GM21737 (cell line): ENCODE measurements around the gene ULBP3.

Source experiments
- ATAC-seq: cut with Tn5 transposase; IDR thresholded peaks from one replicate; pipeline ENCODE4 v1.9.1; 2021; ENCODE audit warnings: mild to moderate bottlenecking, moderate library complexity; ENCODE audit not compliant: unreplicated experiment

Gene ULBP3

DNA sequence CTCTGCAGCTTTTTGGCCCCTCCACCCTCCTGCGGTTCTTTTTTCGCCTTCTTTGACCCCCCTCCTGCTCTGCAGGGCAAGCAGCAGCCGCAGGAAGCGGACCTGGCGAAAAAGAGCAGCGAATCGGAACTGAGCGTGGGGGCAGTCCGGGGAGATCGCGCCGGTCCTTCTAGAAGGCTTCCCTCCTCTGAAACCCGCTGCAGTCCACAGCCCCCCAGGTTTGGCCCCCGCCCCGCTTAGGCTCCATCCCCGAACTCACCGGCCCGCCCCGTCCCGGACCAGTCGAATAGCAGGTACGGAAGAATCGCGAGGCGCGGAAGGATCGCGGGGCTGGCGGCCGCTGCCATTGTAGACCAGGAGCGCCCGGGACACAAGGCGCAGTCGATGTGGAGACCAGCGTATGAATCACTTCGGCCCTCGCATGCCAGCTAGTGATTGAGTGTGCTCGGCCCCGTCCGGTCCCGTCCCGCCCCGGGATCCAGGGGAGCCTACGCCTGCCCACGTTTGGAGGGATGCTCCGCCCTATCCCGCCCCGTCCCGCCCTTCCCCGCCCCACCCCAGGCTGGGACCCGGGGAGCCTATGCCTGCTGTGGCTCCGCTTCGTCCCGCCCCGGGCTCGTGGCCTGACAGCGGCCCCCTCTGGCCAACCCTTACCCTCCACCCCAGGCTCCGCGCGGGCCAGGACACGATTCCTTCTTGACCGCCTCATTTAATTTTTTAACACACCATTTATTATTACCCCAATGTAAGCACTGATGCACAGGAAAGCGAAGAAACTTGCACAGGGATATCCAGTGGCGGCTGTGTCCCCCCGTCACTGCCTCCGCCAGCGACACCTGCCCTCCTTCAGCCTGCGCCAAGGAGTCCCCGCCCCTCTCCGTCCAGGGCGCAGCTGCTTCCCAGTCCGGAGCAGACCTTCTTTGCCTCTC, at the start of gene ULBP3:
Gene ULBP3, minus strand, starts transcription at position 402 of the 929 bp plus-strand sequence. Its CDS starts 55 bp downstream, at position 347.
- ATAC-seq = peak; percentile 80

DNA sequence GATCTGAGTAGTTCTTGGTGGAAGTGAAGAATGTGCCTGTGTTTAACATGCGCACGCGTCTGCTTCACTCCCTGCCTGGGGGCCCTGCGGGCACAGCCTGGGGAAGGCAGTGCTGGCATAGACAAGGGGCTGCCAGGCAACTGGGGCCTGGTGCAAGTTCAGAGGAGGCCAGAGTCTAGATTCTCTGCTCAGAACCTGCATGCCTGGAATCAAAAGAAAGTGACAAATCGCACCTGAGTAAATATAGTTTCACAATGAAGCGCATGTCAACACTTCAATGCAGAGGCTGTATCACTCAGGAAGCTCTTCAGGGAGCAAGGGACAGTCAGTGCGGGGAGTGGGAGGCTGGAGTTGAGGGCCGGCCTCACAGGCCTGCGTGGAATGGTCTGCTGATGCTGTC, 49.7 kb upstream of the ULBP3 start:
- no peak for ATAC-seq

DNA sequence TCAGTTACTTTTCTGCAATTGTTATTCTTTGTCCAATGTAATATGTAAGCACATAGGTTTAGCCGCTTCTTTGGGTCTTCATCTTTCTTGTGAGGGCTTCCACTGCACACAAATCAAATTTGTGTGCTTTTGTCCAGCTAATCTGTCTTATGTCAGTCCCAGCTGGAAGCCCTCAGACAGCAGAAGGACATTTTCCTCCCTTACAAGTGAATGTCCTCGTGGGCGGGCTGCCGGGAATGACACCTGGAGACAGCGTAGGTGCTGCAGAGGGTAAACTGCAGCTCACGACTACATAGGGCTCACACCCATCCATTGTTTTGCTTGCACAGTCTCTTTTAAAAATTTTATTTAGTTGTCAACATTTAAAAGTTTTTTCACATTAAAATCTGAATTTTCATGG, 49.3 kb upstream of the ULBP3 start:
- no peak for ATAC-seq

DNA sequence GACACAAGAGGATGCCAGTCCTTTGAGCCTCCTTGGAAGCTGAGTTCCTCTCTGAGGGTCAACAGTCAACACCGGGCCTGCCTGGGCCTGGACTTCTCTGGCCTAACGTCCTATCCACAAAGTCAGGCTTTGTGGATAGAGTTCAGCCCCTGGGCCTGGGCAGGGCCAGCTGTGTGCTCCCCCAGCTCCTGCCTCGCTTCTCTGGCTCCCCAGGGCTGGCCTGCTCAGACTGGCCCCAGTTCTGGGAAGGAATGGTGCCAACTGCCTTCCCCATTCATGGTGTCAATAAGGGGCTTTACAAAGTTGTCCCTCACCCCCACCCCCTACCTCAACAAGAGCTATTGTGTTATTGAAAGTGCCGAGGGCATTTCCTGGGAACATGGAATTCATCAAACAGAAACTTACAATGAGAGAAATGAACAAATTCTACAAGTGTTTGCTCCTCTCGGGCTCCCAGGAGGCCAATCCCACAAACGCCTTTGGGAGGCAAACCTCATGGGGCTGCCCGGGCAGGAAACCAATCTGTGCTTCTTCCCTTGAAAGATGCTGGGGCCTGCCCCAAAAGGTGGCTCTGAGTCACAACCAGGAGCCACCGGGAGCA, 47.4 kb upstream of the ULBP3 start:
- no peak for ATAC-seq

DNA sequence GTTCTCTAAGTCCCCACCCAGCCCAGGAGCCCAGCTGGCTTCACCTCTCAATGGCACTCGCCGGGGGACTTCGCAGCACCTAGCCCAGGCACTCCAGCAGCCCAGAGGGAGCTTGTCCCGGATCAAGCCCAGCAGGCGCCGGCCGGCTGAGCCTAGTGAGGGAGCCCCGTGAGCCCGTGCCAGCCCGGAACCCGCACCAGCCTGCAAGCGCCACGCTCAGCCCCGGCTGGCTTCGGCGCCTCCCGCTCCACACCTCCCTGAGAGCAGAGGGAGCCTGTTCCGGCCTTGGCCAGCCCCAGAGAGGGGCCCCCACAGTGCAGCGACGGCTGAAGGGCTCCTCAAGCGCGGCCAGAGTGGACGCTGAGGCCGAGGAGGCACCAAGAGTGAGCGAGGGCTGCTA, 46.8 kb upstream of the ULBP3 start:
- no peak for ATAC-seq

DNA sequence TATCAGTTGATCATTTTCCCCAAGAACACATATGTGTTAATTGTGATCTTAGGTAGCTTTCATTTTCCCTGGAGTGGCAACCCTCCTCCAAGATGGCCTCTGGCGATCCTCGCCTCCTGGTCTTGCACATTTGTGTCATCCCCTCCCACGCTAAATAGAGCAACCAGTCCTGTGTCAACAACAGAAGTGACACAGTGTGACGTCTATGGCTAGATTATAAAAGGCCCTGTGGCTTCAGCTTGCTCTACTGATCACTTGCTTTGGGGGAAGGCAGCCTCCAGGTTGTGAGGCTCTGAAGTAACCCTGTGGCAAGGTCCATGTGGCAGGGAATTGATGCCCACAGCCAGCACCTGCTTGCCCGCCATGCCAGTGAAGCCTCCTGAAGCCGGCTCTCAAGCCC, 43.3 kb upstream of the ULBP3 start:
- ATAC-seq = no peak

DNA sequence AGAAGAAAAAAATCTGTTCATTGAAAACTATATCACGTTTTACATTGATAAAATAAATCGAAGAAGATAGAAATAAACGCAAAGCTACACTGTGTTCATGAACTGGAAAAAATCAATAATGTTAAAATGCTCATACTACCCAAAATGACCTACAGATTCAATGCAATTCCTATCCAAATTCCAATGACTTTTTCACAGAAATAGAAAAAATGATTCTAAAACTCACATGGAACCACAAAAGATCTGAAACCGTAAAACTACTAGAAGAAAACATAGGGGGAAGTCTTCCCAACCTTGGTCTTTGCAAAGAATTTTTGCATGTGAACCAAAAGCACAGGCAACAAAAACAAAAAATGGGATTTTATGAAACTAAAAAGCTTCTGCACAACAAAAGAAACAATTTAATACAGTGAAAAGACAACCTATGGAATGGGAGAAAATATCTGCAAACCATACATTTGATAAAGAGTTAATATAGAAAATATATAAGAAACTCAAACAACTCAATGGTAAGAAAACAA, 33.9 kb upstream of the ULBP3 start:
- no peak for ATAC-seq

DNA sequence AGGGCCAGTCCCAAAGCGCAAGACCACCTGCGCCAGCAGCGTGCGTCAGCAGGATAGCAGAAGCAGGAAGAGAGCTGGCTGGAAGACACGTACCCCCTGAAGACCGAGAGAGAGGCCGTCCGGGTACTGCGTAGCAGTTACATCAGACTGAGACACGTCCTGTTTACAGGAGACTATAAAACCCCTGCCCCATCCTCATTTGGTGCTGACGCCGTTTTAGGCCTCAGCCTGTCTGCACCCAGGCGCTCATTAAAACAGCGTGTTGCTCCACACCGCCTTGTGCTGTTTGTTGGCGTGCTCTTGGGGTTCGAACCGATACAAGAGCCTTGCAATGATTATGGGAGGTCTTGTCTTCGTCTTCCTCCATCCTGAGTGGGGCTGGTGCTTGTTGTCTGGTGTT, 31.8 kb upstream of the ULBP3 start:
- no peak for ATAC-seq

DNA sequence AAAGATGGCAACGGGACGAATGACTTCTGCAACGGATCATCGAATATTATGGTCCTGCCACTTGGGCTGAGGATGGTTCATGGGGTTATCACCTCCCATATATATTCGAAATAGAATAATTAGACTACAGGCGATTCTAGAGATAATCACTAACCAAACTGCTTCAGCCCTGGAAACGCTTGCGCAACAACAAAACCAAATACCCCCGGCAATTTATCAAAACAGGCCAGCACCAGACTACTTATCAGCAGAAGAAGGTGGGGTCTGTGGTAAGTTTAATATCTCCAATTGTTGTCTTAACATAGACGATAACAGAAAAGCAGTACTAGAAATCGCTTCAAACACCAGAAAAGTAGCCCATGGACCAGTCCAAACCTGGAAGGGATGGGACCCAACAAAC, 31.0 kb upstream of the ULBP3 start:
- ATAC-seq = no peak

DNA sequence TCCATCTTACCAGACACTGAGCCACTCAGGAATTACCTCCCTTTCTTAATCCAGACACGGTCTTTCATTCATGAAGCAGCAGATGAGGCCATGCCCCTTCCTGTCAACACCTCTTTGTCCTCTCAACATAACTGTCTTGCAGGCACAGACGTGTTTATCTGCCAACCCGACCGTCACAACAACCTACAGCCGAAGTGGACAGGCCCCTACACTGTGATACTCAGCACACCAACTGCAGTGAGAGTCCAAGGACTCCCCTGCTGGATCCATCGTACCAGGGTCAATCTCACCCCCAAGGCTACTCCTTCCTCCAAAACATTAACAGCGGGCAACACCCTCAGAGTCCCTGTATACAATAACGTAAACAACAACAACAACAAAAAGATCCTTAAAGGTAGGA, 30.6 kb upstream of the ULBP3 start:
- ATAC-seq = no peak

DNA sequence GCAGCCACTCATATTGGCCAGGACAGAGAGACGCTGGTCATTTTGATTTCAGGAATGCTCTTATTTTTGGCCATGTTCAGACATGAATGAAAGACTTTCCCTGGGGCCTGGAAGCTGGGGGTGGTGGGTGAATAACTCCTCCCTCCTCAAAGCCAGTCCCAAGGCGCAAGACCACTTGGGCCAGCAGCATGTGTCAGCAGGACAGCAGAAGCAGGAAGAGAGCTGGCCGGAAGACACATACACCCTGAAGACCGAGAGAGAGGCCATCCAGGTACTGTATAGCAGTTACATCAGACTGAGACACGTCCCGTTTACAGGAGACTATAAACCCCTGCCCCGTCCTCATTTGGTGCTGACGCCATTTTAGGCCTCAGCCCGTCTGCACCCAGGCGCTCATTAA, 29.2 kb upstream of the ULBP3 start:
- no peak for ATAC-seq

DNA sequence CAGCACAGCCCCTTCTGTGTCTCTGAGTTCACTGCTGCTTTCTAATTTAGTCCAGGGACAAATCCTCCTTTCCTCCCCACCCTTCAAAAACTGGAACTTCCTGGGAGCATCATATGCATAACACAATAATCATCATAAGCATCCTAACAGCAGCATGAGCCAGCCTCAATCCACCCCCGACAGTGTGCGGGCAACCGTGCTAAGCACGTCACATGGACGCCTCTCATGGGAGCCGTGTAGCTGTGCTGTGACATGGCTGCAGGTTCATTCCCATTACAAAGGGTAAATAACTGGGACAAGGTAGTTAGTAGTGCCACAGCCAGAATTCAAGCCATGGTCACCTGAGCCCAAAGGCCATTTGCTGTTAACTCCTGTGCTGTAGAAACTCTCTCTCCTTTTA, 24.5 kb upstream of the ULBP3 start:
- no peak for ATAC-seq

DNA sequence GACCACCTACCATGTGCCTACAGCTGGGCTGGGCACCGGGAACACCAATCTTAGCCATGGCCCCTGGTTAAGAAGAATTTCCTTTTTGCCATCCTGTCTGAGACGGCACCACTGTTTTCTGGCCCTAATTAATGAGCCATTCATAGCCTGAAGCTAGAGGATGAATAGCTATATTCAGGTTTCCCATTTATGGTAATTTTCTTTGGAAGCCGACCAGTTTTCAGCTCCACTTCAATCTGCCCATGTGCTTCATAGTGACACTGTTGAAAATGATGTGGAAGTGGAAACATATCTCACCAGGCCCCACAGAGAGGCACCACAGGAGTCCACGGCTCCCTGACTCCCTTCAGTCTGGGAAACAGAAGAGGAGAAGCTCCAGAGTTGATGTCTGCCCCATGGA, 22.6 kb upstream of the ULBP3 start:
- no peak for ATAC-seq

DNA sequence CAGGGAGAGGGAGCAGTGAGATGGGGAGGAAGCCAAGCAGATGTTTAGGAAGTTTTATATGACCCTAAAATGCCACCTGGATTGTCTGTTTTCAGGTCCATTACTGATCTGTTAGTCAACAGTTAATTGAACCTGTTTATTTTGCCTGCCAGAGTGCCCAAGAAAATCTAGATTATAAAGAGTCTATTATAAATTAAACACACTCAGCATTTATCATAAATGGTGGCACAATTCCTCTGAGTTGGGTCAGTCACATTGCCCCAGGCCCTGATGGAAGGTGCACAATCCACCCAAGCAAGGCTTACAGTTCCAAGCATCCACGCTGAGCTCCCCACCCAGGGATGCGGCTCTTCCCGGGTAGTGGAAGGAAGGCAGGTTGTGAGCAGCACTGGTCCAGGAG, 21.4 kb upstream of the ULBP3 start:
- no peak for ATAC-seq

DNA sequence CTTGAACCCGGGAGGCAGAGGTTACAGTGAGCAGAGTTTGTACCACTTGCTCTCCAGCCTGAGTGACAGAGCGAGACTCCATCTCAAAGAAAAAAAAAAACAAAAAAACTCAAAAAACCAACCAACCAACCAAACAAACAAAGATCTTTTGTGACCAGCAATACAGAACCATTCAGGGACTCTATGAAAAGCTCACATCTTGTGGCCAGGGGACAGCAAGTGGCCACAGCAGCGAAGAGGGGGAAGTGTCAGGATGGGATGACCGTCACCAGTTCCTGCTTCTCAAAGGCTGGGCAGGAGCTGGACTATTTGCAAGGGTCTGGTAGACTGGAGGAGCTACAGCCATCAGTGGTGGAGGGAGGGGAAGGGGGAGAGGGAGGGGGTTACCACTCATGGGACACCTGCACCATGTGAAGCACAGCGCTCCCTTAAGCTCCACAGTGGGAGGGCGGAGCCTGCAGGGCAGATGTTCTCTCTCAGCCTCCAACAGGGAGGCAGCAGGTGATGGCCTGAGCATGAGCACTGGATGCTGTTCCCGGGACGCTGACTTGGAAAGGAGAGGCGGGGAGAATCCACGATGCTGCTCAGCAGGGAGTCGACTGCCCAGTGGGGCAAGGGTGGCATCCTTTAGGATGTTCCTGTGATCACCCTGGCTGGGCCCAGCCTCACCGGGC, 19.7 kb upstream of the ULBP3 start:
- ATAC-seq = no peak

DNA sequence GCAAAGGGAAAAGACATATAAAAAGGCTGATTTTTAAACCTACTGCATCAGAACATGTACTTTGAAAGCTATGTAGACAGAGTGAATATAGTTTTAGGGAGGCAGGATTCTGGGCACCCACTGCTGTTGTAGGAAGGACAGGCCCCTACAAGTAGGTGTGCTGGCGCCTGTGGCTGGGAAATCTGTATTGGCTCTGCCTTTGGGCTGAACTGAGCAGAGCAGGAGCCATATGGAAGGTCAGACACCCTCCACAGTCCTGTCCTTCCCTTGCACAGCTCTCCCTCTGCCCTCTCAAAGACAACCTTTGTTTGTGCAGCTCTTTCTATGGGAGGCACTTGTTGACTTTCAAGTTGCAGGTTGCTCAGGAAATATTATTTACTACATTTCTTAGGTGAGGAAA, 18.4 kb upstream of the ULBP3 start:
- no peak for ATAC-seq

DNA sequence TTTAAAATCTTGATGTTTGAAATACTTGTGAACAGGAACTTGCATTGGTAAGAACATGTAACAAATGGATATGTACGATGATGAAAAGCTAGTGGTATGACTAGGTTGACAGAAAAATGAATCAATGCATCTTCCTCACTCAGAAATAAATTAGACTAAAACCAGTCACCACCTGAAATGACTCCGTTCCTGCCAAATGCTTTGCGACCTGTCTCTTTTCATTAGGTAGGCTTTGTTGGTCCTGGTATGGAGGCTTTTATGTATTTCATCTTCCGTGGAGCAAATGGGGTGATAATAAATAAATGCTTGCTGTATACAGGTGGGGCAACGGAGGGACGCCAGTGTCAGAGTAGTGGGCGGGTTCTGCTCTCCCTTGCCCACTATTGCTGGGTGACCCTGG, 17.1 kb upstream of the ULBP3 start:
- ATAC-seq = no peak

DNA sequence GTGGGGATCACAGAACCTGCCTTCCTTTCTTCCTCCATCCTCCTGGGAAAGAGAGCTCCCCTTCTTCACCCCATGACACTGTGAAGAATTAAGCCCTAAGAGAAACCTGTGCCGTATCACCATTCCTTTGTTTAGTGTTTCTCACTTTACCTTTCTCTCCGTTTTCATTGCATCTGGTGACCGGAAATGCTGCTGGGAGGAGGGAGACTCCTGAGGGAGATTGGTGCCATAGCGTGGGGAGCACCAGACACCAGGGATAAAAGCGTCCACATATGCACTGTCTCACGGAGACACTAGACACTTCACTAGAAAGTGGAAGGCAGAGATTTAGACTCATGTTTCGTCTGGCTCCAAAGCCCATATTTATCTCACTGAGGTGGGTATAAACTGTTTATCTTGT, 15.5 kb upstream of the ULBP3 start:
- no peak for ATAC-seq

DNA sequence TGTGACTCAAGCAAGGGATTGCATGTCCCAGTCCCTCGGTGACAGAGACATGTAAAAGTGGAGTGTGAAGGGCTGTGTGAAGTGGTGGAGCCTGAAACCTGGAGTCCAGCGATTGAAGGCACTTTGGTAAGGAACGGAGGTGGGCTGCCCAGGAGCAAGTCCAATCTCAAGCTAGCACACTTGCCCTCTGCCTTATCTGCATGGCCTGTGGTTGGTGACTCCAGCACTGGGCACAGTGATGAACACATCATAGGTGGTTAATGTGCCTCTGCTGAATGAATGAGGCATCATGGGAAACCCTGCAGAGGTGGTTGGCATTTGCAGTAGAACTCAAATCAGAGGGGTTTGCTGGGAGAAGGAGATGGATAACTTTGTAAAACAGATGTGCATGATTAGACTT, 14.9 kb upstream of the ULBP3 start:
- ATAC-seq = no peak

DNA sequence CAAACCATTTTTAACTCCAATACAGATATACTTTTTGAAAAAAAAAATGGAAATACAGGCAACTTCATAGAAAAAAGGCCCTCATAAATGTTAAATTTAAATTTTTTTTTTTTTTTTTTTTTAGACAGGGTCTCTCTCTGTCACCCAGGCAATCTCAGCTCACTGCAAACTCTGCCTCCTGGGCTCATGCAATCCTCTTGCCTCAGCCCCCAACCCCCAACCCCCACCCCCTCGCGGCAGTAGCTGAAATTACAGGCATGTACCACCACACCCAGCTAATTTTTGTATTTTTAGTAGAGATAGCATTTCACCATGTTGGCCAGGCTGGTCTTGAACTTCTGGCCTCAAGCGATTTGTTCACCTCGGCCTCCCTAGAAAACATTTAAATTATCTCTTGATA, 12.8 kb upstream of the ULBP3 start:
- no peak for ATAC-seq

DNA sequence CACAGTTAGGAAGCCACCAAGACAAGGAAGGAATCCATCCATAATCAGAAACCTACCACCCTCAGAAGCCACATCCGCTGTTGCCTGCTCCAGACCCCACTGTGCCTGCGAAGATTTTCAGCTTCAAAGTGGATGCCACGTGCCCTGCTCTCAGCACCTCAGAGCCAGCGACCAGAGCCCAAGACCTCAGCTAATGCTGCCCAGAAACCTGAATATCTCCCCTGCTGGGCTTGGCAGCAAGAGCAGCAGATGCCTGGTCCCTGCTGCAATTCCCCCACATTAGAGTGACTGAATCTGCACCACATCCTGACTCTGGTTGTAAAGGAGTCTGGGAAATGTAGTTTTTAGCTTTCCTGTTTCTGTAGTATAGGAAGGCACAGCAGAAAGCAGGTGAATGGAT, 10.7 kb upstream of the ULBP3 start:
- no peak for ATAC-seq

DNA sequence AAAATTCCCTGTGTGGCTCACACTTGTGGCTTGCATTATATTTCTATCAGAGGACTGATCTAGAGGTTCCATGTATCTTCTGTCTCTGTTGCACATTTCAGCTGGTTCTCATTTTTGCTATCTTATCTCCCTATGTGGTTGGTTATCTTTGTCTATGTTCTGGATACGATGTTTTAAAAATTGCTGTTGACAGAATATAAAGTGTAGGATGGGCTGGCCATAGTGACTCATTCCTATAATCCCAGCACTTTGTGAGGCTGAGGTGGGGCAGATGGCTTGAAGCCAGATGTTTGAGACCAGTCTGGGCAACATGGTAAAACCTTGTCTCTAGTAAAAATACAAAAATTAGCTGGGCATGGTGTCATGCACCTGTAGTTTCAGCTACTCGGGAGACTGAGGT, 9.9 kb upstream of the ULBP3 start:
- ATAC-seq = no peak
